MM.1S (cell line): ENCODE results near the gene KCNQ5.

Experiments used
- EZH2 ChIP-seq: fragments of 300-600 bp; sonication (generic); optimal IDR thresholded peaks from 2 replicates; pipeline ENCODE3; 2017; ENCODE audit warnings: low read depth, mild to moderate bottlenecking, antibody characterized with exemption, low read length, mixed read lengths
- TF ChIP-seq, protein P1 (sequence below): fragments of 300-600 bp; sonication (generic); IDR thresholded peaks from 2 replicates; pipeline ENCODE4 v1.5.1; 2016; ENCODE audit warnings: antibody characterized with exemption, low read length, mixed read lengths

GRCh38 chr6:72933233-72933632 is 311.4 kb downstream of the KCNQ5 start:
- TF ChIP-seq, protein P1, sequence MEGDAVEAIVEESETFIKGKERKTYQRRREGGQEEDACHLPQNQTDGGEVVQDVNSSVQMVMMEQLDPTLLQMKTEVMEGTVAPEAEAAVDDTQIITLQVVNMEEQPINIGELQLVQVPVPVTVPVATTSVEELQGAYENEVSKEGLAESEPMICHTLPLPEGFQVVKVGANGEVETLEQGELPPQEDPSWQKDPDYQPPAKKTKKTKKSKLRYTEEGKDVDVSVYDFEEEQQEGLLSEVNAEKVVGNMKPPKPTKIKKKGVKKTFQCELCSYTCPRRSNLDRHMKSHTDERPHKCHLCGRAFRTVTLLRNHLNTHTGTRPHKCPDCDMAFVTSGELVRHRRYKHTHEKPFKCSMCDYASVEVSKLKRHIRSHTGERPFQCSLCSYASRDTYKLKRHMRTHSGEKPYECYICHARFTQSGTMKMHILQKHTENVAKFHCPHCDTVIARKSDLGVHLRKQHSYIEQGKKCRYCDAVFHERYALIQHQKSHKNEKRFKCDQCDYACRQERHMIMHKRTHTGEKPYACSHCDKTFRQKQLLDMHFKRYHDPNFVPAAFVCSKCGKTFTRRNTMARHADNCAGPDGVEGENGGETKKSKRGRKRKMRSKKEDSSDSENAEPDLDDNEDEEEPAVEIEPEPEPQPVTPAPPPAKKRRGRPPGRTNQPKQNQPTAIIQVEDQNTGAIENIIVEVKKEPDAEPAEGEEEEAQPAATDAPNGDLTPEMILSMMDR: no peak
- TF ChIP-seq EZH2: no peak
